H7 (cell line): Measurements from ENCODE around the gene WIPF1. TPM values are rescaled to one million over a fixed set of nuclear protein-coding genes. Genes with fewer than 3 reads are reported as not detected.

Experiments used
- DNase-seq: peaks from one replicate; pipeline ENCODE4 v3.0.0; 2012
- H3K27me3 ChIP-seq: 2 replicates; pipeline ENCODE4 v1.6.0; 2011; ENCODE audit warnings: mild to moderate bottlenecking, low read length; ENCODE audit not compliant: control insufficient read depth, insufficient read depth
- H3K36me3 ChIP-seq: replicated peaks from 2 replicates; pipeline ENCODE4 v1.5.1; 2011; ENCODE audit warnings: low read length; ENCODE audit not compliant: control insufficient read depth, insufficient read depth
- H3K4me3 ChIP-seq: 2 replicates; pipeline ENCODE4 v1.5.1; 2011; ENCODE audit warnings: low read depth, mild to moderate bottlenecking, control low read depth, low read length, moderate library complexity; ENCODE audit not compliant: insufficient read depth
- total RNA-seq: library from RNA; depleted of rRNA; stranded (reverse); fragments of >200 nt; shearing (Covaris generic); gene quantifications from 2 replicates; pipeline ENCODE4 v1.2.3, GENCODE V29; 2014

WIPF1 gene
- total RNA-seq, 1 experiment from 2014 or later, result 6.9 TPM

- H3K4me3 ChIP-seq, result no peak overlapping the region
- no peak for DNase-seq
- H3K27me3 ChIP-seq, result no peaks in the 10 kb centered on the region
- H3K36me3 ChIP-seq, result no peaks in the 10 kb centered on the region
Observed at GRCh38 chr2:174595116-174595809, 2.3 kb downstream of the WIPF1 start.

GRCh38 chr2:174594456-174594855 is 3.1 kb downstream of the WIPF1 start:
- Histone ChIP-seq H3K27me3 (no peaks in the 10 kb centered on the region), H3K36me3 (no peaks in the 10 kb centered on the region), H3K4me3 (no peak overlapping the region)
- no peak for DNase-seq

DNA sequence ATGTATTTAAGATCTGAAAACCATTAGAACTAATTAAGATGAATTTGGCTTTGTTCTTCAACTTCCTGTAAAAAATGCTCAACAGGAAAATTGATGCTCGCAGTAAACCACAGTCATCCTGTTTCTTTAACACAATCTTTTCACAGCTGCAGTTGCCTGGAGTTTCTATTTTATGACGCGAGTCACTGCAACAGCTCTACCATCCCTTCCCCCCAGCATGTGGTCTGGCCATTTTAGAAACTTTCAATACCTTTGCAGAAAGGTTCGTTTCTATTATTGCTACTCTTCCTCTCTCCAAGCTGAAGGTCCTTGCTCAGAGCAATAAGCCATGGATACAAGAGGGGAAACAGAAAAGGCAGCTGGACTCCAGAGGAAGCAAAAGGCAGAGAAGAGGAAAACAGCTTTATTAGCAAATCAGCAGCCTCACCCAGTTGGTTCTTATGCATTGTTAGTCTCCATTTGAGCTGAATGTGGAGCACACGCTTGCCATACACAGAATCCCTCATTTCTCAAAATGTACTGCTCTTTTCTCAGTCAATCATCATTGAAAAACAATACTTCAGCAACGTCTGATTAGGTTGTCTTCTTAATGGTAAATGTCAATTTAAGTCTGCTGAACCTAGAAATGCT is 3.9 kb downstream of the WIPF1 start:
- no peak for DNase-seq
- Histone ChIP-seq H3K36me3 (no peaks in the 10 kb centered on the region), H3K27me3 (no peaks in the 10 kb centered on the region), H3K4me3 (no peak overlapping the region)

GRCh38 chr2:174593041-174593440 is 4.6 kb downstream of the WIPF1 start:
- Histone ChIP-seq H3K27me3 (no peaks in the 10 kb centered on the region), H3K36me3 (no peaks in the 10 kb centered on the region), H3K4me3 (no peak overlapping the region)
- DNase-seq, result no peak

GRCh38 chr2:174591740-174592139 is 5.9 kb downstream of the WIPF1 start:
- H3K27me3 ChIP-seq, result no peaks in the 10 kb centered on the region
- no peak for DNase-seq
- no peak overlapping the region for H3K4me3 ChIP-seq
- H3K36me3 ChIP-seq, result no peaks in the 10 kb centered on the region

DNA sequence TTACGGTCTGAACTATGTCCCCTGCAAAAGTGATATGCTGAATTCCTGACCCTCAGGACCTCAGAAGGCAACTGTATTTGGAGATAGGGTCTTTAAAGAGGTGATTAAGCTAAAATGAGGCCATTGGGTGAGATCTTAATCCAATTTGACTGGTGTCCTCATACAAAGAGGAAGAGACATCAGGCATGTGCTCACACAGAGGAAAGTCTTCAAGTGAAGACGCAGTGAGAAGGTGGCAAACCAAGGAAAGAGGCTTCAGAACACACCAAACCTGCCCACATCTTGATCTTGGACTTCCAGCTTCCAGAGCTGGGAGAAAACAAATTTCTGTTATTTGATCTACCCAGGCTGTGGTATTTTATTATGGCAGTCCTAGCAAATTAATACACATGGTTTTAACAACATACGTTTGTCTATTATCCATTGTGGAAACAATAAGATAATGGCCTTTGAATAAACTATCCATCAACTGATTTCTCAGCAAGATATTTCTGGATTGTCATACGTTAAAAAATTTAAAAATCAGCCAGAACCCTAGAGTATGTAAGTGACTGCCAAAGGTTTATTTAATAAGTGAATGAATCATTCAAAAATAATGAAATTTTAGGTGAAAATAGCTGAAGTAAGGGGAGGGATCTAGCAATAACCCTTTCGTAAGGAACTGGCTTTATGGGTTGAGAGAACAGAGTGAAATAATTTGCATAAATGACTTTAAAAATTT is 6.5 kb downstream of the WIPF1 start:
- no peak for DNase-seq
- H3K36me3 ChIP-seq, result no peaks in the 10 kb centered on the region
- no peak overlapping the region for H3K4me3 ChIP-seq
- H3K27me3 ChIP-seq, result no peaks in the 10 kb centered on the region

DNA sequence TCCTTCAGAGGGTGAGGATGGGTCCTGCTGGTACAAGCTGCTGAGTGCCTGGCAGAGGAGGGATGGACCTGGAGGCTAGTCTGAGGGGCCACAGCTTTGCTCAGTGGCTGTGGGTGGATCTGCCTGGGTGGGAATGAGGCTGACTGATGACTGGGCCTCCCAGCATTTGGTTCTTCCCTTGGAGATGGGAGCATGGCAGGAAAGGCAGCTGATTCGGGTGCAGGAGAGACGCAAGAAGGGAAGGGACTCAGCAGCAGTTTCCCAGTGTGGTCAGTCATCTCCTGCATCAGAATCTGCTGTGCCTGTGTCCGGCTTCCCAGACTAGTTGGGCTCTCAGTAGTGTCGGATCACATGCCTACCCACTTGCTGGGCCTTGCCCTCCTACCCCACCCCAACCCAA is 7.3 kb downstream of the WIPF1 start:
- DNase-seq, result no peak
- Histone ChIP-seq H3K36me3 (no peaks in the 10 kb centered on the region), H3K27me3 (no peaks in the 10 kb centered on the region), H3K4me3 (no peak overlapping the region)

DNA sequence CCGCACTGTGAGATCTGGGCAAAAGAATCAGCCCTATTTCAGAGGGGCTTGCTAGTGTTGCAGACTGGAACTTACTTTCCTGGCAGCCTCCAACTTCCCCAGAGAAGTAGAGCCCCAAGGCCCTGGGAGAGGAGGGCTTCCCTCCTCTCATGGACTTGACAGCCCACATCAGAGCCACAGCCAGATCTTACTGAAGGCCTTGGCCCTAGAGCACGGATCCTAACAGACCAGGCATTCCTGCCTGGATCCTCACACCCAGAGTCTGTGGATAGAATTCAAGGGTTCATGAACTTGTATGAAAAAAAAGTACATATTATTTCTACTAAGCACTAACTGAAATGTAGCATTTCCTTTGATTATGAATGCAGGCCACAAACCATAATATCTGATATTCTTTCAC is 8.3 kb downstream of the WIPF1 start:
- no peak for DNase-seq
- Histone ChIP-seq H3K36me3 (no peaks in the 10 kb centered on the region), H3K27me3 (no peaks in the 10 kb centered on the region)

DNA sequence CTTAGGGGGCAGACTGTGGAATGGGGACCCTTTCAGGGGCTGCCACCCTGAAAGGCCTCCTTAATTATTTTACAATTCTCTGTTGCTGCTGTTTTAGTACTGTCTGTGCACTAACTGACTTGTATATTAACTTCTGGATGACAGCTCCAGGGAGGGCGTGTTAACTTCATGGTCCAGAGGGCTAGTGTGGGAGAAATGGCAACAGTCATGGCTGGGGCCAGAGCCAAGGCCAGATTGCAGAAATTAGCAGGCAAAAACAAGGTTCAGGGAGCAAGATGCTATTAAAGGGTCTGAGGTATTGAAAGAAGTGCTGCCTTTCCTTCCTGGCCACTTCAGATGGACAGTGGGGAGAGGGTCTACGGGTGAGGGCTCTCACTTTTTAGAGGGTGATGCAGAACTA is 9.1 kb downstream of the WIPF1 start:
- Histone ChIP-seq H3K4me3 (no peak overlapping the region), H3K27me3 (no peaks in the 10 kb centered on the region), H3K36me3 (no peaks in the 10 kb centered on the region; the same call in 1 of the 2 replicates)
- no peak for DNase-seq

More for the DNA sequence above, 8.3 kb downstream of the WIPF1 start:
- no peak overlapping the region for H3K4me3 ChIP-seq

DNA sequence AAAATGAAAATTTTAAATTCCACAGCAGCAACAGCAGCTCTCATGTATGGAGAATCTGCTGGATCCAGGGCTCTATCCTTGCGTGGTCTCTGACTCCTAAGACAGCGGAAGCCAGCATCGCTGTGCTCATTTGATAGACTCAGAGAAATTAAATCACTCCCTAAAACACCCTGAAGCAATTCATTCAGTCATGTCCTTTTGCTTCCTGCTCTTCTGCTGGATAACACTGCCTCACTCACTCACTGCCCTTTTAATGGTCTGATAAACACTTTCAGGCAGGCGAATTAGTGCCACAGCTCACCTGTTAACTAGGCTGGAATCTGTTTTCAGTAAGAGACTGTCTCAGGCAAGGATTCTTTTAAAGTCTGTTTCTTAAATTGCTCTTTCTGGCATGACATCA is 10.0 kb downstream of the WIPF1 start:
- Histone ChIP-seq H3K4me3 (no peak overlapping the region), H3K36me3 (no peaks in the 10 kb centered on the region; the same call in 1 of the 2 replicates), H3K27me3 (no peaks in the 10 kb centered on the region)
- DNase-seq, result no peak

- H3K4me3 ChIP-seq, result no peak overlapping the region
- no peaks in the 10 kb centered on the region; the same call in 1 of the 2 replicates for H3K36me3 ChIP-seq
- DNase-seq, result no peak
- H3K27me3 ChIP-seq, result no peaks in the 10 kb centered on the region
Observed at GRCh38 chr2:174586418-174587295, 10.9 kb downstream of the WIPF1 start.

GRCh38 chr2:174585657-174586252 is 11.8 kb downstream of the WIPF1 start:
- Histone ChIP-seq H3K27me3 (no peaks in the 10 kb centered on the region), H3K4me3 (no peak overlapping the region), H3K36me3 (no peaks in the 10 kb centered on the region; the same call in 1 of the 2 replicates)
- peak; percentile 39 for DNase-seq

DNA sequence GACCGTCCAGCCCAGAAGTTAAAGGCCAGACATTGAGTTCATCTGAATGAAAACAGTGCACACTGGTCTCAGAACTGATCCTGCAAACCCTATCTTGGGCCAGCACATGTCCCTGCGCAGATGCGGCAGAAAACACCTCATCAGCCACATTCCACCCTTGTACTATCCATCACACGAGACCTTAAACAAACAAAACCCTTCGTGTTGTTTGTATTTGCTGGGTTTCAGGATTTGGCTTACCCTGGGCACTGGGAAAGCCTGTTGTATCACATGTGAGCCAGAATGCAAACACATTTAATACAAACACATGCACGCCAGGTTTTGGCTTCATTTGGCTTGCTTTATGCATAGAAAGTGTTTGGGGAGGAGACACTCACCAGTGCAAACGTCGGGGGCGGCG is 12.5 kb downstream of the WIPF1 start:
- no peak for DNase-seq
- Histone ChIP-seq H3K27me3 (no peaks in the 10 kb centered on the region), H3K36me3 (no peaks in the 10 kb centered on the region; the same call in 1 of the 2 replicates), H3K4me3 (no peak overlapping the region)

GRCh38 chr2:174581491-174581890 is 16.1 kb downstream of the WIPF1 start:
- DNase-seq, result no peak
- no peaks in the 10 kb centered on the region; the same call in 1 of the 2 replicates for H3K36me3 ChIP-seq
- no peaks in the 10 kb centered on the region for H3K27me3 ChIP-seq
- H3K4me3 ChIP-seq, result no peak overlapping the region
